NCI-H69 (cell line): ENCODE data around the gene PDK2.
"Not testable (repeated sequence)": the region's sequence is repeated elsewhere in the genome, so short reads cannot be mapped to it uniquely, and the experiment has no call there.

Experiments used
- DNase-seq: peaks from one replicate; lab custom pipeline; 2025; lab: John Stamatoyannopoulos, UW

The PDK2 gene

GRCh38 chr17:50058296-50058953, 36.7 kb upstream of the PDK2 start:
- no peak for DNase-seq

- DNase-seq, result peak; percentile 17
These were observed 35.9 kb upstream of the PDK2 start for GRCh38 chr17:50059256-50059655.

- no peak for DNase-seq
These were observed 35.3 kb upstream of the PDK2 start for GRCh38 chr17:50059759-50060273.

- no peak for DNase-seq
These were observed 34.0 kb upstream of the PDK2 start for GRCh38 chr17:50060951-50061712.

GRCh38 chr17:50061713-50062045, 33.5 kb upstream of the PDK2 start:
- not testable (repeated sequence) for DNase-seq

- DNase-seq, result peak; percentile 75
These were observed 32.6 kb upstream of the PDK2 start for GRCh38 chr17:50062293-50063243.

GRCh38 chr17:50063561-50064252, 31.4 kb upstream of the PDK2 start:
- DNase-seq, result no peak

GRCh38 chr17:50064253-50065001, 30.7 kb upstream of the PDK2 start:
- no peak for DNase-seq

- DNase-seq, result no peak
These were observed 30.1 kb upstream of the PDK2 start for GRCh38 chr17:50065056-50065455.

GRCh38 chr17:50066995-50067394, 28.2 kb upstream of the PDK2 start:
- DNase-seq, result no peak

GRCh38 chr17:50067996-50068395, 27.2 kb upstream of the PDK2 start:
- no peak for DNase-seq

- DNase-seq, result no peak
These were observed 24.1 kb upstream of the PDK2 start for GRCh38 chr17:50070908-50071680.

GRCh38 chr17:50071692-50072091, 23.5 kb upstream of the PDK2 start:
- DNase-seq, result no peak

- no peak for DNase-seq
These were observed 23.0 kb upstream of the PDK2 start for GRCh38 chr17:50072130-50072529.

- DNase-seq, result no peak
These were observed 22.2 kb upstream of the PDK2 start for GRCh38 chr17:50072925-50073324.

GRCh38 chr17:50074227-50074626, 20.9 kb upstream of the PDK2 start:
- DNase-seq, result no peak

- no peak for DNase-seq
These were observed 19.6 kb upstream of the PDK2 start for GRCh38 chr17:50075446-50076032.

- no peak for DNase-seq
These were observed 18.9 kb upstream of the PDK2 start for GRCh38 chr17:50076221-50076590.

GRCh38 chr17:50076591-50077235, 18.4 kb upstream of the PDK2 start:
- no peak for DNase-seq
